Epithelial cell of proximal tubule (primary cell): Measurements from ENCODE around the gene KCTD11. TPM values are rescaled to one million over a fixed set of nuclear protein-coding genes. Genes with fewer than 3 reads are reported as not detected.
A peak's percentile ranks its signal among the peaks of the same experiment; 100 is the strongest.

Source experiments
- DNase-seq: peaks from one replicate; pipeline ENCODE4 v3.0.0-alpha.2; 2011; ENCODE audit warnings: low read depth
- H3K4me3 ChIP-seq: 2 replicates; pipeline ENCODE4 v1.5.1; 2011; ENCODE audit warnings: low read depth, mild to moderate bottlenecking, low read length
- CTCF ChIP-seq: conservative IDR thresholded peaks from 2 replicates; pipeline ENCODE4 v1.5.1; 2012; ENCODE audit warnings: low read depth, mild to moderate bottlenecking, low read length
- total RNA-seq: library from RNA; depleted of rRNA; stranded (reverse); fragments of >200 nt; gene quantifications from 2 replicates; pipeline ENCODE4 v1.2.3, GENCODE V29; 2015

The KCTD11 gene
- total RNA-seq, 1 donor from 2014 or later, result 12.3 TPM

- no peak for DNase-seq
- H3K4me3 ChIP-seq, result peak overlapping the region; percentile 86
- TF ChIP-seq CTCF, result no peak
Observed at GRCh38 chr17:7315570-7316235, 36.3 kb upstream of the KCTD11 start.

GRCh38 chr17:7317161-7317803 lies 34.7 kb upstream of the KCTD11 start:
- TF ChIP-seq CTCF, result no peak
- no peak for DNase-seq
- no peak overlapping the region for H3K4me3 ChIP-seq

- TF ChIP-seq CTCF, result no peak
- H3K4me3 ChIP-seq, result no peak overlapping the region
- DNase-seq, result no peak
Observed at GRCh38 chr17:7318121-7318860, 33.7 kb upstream of the KCTD11 start.

- no peak overlapping the region for H3K4me3 ChIP-seq
- no peak for DNase-seq
Observed at GRCh38 chr17:7321466-7321865, 30.5 kb upstream of the KCTD11 start.

GRCh38 chr17:7322520-7323194 lies 29.3 kb upstream of the KCTD11 start:
- DNase-seq, result no peak
- TF ChIP-seq CTCF, result no peak
- H3K4me3 ChIP-seq, result no peak overlapping the region

More at GRCh38 chr17:7321466-7321865, 30.5 kb upstream of the KCTD11 start:
- no peak for TF ChIP-seq CTCF

GRCh38 chr17:7323731-7324437 lies 28.1 kb upstream of the KCTD11 start:
- DNase-seq, result no peak
- H3K4me3 ChIP-seq, result no peak overlapping the region
- peak; percentile 63 for TF ChIP-seq CTCF
